DMS153 treated with DMSO at 0.1 percent for 48 hours (cell line): ENCODE measurements around the gene STK32C.
"Not testable (repeated sequence)": the region's sequence is repeated elsewhere in the genome, so short reads cannot be mapped to it uniquely, and the experiment has no call there.

ENCODE experiments used
- DNase-seq: peaks from one replicate; lab custom pipeline; 2025; ENCODE audit not compliant: unreplicated experiment; lab: John Stamatoyannopoulos, UW

Gene STK32C

GRCh38 chr10:132307823-132308586, at the start of gene STK32C:
Gene STK32C (minus strand): TSS chr10:132307950. CDS start chr10:132307833, 117 bp downstream.
- peak; percentile 55 for DNase-seq

DNA sequence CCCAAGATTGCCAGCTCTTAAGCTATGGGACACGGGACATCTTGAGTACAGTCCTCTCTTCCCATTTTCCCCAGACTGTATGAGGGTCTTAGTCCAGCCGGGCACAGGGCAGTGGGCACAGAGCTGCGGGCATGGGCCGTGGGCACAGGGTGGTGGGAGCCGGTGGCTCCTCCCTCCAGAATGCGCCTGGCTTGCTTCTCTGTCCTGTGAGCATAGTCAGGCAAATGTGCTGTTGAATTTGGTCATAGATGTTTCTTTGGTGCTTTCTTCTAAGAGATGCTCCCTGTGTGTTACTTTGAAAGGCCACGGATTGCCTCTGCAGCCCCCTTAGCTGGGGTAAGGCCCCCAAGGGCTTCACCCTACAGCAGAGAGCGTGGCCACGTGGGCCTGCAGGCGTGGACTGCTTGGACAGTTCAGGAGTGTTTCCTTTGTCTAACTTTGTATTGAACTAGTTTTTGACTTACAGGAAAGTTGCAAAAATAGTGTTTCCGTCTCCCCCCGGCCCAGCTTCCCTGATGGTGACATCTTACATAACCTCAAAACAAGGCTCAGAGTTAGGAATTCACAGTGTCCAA, 49.0 kb upstream of the STK32C start:
- DNase-seq: no peak

GRCh38 chr10:132355754-132356153, 48.0 kb upstream of the STK32C start:
- no peak for DNase-seq

- no peak for DNase-seq
Observed at GRCh38 chr10:132355297-132355696, 47.5 kb upstream of the STK32C start.

DNA sequence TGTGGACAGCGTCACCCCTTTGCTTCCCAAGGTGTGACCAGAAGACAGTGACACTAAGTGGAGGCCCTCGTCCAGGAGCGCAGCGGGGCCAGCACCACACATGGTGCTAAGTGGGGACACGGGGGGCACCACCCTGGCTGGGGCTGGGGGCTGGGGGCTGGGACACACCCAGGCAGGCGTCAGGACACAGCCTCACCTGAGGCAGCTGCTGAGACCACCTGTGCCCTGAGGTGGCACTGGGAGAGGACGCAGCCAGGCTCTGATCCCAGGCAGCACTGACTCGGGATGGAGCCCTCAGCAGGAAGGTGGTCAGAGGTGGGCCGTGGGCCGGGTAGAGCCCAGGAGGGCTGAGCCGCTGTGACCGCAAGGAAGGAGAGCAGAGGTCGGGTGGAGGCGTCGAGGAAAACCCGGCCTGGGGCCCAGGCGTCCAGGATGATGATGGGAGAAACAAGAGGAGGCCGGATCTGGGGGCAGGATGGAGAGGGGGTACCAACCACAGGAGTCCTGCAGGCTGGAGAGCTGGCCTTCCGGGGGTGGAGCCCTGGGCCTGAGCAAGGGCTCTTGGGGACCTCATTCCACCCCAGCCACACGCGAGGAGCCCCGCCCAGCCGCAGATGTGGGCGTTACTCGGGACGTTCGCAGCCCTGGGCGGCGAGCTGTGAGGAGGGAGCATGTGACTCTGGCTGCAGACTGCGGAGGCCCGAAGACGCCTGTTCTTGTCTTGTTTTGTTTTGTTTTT, 46.8 kb upstream of the STK32C start:
- DNase-seq: no peak

DNA sequence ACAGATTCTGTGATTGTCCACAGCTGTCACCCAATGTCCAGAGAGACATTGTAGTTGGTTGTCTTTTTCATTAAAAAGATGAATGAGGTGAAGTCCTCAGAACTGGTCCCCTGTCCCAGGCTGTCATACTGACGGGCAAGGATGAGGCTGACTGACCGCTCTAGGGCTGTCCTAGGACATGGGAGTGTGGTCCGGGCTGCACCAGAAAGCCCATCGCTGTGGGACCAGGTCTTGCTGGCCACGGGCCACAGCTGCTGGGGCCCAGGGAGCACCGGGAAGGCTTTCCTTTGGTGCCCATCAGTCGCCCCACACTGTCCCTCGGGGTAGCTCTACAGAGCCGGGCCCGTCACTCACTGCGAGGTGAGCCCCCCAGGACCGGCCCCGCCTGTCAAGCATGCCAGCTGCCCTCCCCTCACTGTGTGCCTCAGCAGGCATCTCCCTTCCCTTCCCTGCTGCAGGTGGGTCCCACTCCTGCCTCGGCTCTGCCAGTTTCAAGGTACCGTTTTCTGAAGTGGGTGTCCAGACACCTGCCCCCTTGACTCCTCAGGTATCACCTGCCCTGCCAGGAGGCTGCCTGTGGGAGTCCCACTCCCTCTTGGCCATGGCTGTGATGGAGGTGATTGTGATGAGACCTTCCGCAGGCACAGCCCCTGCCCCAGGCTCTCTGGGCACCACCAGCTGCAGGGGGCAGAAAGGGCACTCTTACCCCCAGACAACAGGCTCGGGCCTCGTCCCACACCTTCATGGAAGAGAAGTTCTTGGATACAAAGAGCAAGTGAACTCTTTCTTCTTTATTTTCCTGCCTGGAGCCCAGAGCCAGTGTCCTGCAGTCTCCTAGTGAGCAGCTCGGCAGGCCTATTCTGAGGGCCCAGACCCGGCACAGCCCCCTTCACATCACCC, 46.0 kb upstream of the STK32C start:
- DNase-seq: no peak

DNA sequence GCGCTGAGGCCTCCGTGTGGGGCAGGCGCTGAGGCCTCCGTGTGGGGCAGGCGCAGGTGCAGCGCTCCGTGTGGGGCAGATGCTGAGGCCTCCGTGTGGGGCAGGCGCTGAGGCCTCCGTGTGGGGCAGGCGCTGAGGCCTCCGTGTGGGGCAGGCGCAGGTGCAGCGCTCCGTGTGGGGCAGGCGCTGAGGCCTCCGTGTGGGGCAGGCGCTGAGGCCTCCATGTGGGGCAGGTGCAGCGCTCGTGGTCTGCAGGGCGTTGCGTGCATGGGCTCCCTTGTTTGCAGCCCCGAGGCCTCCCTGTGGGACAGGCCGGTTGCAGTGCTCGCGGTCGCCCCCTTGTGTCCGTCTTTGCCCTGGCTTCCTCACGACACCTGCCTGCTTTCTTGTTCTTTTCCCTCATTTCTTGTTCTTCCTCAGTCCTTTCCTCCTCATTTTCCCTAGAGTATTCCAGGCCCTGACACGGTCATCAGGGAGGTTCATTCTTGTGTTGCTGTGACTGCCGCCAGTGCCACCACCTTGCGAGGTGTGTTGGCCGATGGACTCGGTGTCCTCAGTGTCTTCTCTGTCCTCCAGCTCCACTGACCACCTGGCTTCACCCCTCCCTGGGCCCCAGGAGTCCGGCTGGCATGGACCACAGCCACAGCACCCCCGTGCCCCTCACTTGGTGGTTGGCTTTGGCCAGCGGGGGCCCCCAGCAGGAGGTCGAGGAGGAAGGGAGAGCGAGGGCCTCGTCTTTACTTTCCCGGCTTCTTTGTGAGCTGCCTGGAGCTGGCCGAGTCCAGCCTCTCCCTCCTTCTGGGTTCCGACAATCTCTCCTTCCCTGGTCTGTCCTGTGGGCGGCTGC, 44.9 kb upstream of the STK32C start:
- DNase-seq: not testable (repeated sequence)

GRCh38 chr10:132351611-132352010, 43.9 kb upstream of the STK32C start:
- no peak for DNase-seq

GRCh38 chr10:132350946-132351345, 43.2 kb upstream of the STK32C start:
- DNase-seq: no peak

GRCh38 chr10:132350391-132350790, 42.6 kb upstream of the STK32C start:
- DNase-seq: no peak

DNA sequence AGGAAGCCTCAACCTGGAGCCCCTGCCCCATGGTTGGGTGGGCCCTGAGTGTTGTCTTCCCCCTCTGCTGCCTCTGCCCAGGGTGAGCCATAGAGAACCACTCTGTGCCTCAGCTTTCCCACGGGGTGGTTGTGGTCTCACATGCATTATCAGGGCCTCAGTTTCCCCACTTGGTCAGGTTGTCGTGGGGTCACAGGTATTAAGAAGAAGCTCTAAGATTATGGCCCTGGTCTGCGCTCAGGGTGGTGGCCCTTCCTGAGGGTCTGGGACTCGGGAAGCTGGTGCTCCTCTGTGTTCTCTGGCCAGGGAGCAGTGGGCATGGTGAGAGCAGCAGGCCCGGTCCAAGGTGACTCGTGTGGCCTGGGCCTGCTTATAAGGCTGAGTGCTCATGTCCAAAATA, 42.0 kb upstream of the STK32C start:
- DNase-seq: no peak

DNA sequence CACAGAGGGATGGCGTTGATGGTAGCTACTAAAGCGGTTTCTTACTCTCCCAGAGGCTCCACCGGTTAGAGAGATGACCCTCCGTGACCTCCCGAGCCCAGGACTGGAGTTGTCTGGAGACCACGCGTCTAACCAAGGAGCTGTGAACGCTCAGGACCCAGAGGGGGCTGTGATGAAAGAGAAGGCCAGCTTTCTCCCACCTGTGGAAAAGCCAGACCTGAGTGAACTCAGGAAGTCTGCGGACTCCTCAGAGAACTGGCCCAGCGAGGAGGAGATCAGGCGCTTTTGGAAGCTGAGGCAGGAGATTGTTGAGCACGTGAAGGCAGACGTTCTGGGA, 40.1 kb upstream of the STK32C start:
- no peak for DNase-seq

DNA sequence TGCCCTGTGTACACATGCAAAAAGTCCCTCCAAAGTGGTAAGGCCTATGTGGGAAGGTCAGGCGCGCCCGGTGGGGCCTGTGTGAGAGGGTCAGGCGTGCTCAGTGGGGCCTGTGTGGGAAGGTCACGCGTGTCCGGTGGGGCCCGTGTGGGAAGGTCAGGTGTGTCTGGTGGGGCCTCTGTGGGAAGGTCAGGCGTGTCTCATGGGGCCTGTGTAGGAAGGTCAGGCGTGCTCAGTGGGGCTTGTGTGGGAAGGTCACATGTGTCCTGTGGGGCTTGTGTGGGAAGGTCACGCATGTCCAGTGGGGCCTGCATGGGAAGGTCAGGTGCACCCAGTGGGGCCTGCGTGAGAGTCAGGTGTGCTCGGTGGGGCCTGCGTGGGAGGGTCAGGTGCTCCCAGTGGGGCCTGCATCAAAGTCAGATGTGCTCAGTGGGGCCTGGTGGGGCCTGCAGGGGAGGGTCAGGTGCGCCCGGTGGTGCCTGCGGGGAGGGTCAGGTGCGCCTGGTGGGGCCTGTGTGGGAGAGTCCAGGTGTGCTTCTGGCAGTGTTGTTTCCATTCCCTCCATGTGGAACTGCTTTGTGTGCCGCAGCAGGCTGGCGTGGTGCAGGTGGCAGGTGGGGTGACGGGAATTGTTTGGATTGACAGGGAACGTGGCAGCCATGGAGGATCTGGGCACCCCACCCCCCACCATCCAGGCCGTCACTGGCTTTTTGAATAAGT, 39.6 kb upstream of the STK32C start:
- DNase-seq: no peak

GRCh38 chr10:132346806-132347205, 39.1 kb upstream of the STK32C start:
- DNase-seq: no peak

DNA sequence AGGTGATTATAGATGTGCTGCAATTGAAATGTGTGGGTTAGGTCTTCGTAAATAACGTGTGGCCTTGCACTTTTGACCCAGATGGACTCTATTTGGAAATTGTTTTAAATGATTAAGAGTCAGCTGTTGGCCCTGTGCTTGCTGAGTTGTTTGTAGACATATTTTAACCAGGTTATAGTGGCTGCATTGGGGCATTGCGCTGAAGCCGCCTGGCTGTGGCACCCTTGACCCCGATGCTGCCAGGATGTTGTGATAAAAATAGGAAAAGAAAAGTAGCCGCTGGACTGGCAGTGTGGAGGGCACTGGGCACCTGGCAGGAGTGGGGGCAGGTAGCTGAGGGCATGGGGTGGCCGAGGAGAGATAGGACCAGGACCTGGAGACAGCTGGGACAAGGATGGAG, 37.6 kb upstream of the STK32C start:
- DNase-seq: no peak

- DNase-seq: no peak
Observed at GRCh38 chr10:132344386-132344785, 36.6 kb upstream of the STK32C start.

DNA sequence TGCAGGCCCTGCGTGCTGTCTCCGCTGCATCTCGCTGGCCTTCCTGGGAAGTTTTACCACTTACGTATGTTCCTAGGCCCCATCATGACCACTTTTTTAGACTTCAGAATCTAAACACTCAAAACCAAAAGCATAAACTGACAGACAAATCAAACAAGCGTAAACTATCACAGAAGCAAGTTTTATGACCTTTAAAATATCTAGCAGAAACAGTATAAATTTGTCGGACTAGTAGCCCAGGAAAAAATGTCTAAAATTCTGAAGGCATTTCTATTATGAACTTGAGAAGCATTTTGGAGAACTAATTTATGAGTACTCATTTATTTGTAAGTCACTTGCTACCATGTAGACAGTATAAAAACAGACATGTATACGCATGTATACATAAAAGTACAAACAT, 34.8 kb upstream of the STK32C start:
- DNase-seq: no peak

DNA sequence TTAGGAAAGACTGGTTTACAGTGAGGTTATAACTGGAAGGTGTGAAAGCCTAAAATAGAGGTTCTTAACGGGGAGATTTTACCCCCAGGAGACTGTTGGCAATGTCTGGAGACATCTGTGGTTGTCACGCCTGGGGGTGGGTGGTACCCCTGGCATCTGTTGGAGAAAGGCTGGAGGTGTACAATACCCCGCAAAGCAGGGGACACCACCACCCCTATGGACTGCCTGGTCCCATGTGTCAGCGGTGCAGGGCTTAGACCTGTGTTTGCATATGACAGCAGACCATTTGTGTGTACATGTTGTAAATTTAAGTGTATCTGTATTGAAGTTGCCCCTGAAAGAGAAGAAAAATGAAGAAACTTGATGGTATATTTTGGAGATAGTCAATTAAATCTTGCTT, 34.0 kb upstream of the STK32C start:
- no peak for DNase-seq

GRCh38 chr10:132341017-132341416, 33.3 kb upstream of the STK32C start:
- DNase-seq: no peak

GRCh38 chr10:132339276-132339675, 31.5 kb upstream of the STK32C start:
- DNase-seq: no peak
